ENCODE data around the gene ADRA1B.
A peak's percentile ranks its signal among the peaks of the same experiment; 100 is the strongest.
"Not testable (repeated sequence)": the region's sequence is repeated elsewhere in the genome, so short reads cannot be mapped to it uniquely, and the experiment has no call there.

Gene ADRA1B

GRCh38 chr5:160011471-160011870 is 95.2 kb downstream of the ADRA1B start:
- no peaks in the 10 kb centered on the region for H3K9me3 ChIP-seq (ENCODE audit: low read depth, low read length)
- H3K27ac ChIP-seq, result no peak overlapping the region
- TF ChIP-seq POLR2AphosphoS5 (IDR thresholded peaks at IDR 0.05; ENCODE audit: borderline replicate concordance, low read depth, low read length) (no peak), EZH2 (IDR thresholded peaks at IDR 0.05) (no peak), FOXP2 (optimal IDR thresholded peaks at IDR 0.05; ENCODE audit: control extremely low read depth, extremely low read length, insufficient read depth) (no peak)
- H3K9ac ChIP-seq (ENCODE audit: insufficient read length), result peak overlapping the region; percentile 95
- H3K36me3 ChIP-seq (ENCODE audit: insufficient read depth, low read length), result peaks cover 46% of the 10 kb centered on the region
- no peak for DNase-seq (ENCODE audit: low read depth, low spot score)
- H3K4me3 ChIP-seq, result no peak overlapping the region; the same call in 1 of the 2 replicates

DNA sequence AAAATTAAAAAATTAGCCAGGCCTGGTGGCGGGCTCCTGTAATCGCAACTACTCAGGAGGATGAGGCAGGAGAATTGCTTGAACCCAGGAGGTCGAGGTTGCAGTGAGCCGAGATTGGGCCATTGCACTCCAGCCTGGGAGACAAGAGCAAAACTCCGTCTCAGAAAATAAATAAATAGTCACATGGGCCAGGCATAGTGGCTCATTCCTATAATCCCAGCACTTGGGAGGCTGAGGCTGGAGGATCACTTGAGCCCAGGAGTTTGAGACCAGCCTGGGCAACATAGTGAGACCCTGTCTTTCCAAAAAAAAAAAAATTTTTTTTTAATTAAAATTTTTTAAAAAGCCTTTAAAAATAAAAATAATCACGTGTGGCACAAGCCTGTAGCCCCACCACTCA is 97.9 kb downstream of the ADRA1B start:
- H3K27ac ChIP-seq; DNase-seq (ENCODE audit: low read depth, low spot score); H3K9ac ChIP-seq (ENCODE audit: insufficient read length); H3K9me3 ChIP-seq (ENCODE audit: low read depth, low read length); H3K4me3 ChIP-seq: not testable (repeated sequence)
- H3K36me3 ChIP-seq (ENCODE audit: insufficient read depth, low read length), result peaks cover 54% of the 10 kb centered on the region

DNA sequence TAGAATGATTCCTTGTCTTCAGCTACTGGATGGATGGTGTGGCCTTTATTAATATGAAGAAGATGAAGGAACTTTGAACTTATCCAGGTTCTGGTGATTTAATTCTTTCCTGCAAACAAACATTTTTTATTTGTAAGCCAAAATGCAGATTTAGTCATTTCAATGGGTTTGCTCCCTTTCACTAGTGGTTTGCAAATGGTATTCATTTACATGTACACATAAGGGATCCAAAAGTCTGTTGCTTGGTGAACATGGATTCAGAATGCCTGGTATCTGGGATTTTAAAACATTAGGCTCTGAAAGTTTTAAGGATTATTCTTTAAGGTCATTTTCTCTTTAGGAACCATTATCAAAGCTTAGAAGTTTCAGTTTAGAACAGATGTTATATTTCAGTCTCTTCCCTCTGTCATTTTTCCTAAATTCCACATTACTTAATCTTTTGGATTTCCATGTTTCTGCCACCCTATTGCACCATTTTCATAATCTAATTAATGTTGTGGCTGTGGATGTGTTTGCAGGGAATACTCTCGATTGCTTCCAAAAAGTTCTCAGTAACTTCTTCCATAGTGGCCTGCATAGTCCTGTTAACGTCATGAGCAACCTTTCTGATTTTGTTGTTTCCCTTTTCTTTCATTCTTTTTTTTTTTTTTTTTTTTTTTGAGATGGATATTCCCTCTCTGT is 102.8 kb downstream of the ADRA1B start:
- DNase-seq (ENCODE audit: low read depth, low spot score), result no peak
- Histone ChIP-seq H3K36me3 (ENCODE audit: insufficient read depth, low read length) (peaks cover 36% of the 10 kb centered on the region), H3K9me3 (ENCODE audit: low read depth, low read length) (no peaks in the 10 kb centered on the region), H3K9ac (ENCODE audit: insufficient read length) (no peak overlapping the region), H3K27ac (no peak overlapping the region), H3K4me3 (no peak overlapping the region)
- no peak for TF ChIP-seq FOXP2 (optimal IDR thresholded peaks at IDR 0.05; ENCODE audit: control extremely low read depth, extremely low read length, insufficient read depth)
- TF ChIP-seq POLR2AphosphoS5 (IDR thresholded peaks at IDR 0.05; ENCODE audit: borderline replicate concordance, low read depth, low read length), result no peak
- TF ChIP-seq EZH2 (IDR thresholded peaks at IDR 0.05), result no peak

- Histone ChIP-seq H3K9ac (ENCODE audit: insufficient read length) (no peak overlapping the region), H3K27ac (no peak overlapping the region), H3K36me3 (ENCODE audit: insufficient read depth, low read length) (peaks cover 27% of the 10 kb centered on the region), H3K9me3 (ENCODE audit: low read depth, low read length) (no peaks in the 10 kb centered on the region), H3K4me3 (no peak overlapping the region)
- no peak for DNase-seq (ENCODE audit: low read depth, low spot score)
- TF ChIP-seq POLR2AphosphoS5 (IDR thresholded peaks at IDR 0.05; ENCODE audit: borderline replicate concordance, low read depth, low read length) (no peak), EZH2 (IDR thresholded peaks at IDR 0.05) (no peak), FOXP2 (optimal IDR thresholded peaks at IDR 0.05; ENCODE audit: control extremely low read depth, extremely low read length, insufficient read depth) (no peak)
These were observed 104.0 kb downstream of the ADRA1B start for GRCh38 chr5:160020266-160020770.

DNA sequence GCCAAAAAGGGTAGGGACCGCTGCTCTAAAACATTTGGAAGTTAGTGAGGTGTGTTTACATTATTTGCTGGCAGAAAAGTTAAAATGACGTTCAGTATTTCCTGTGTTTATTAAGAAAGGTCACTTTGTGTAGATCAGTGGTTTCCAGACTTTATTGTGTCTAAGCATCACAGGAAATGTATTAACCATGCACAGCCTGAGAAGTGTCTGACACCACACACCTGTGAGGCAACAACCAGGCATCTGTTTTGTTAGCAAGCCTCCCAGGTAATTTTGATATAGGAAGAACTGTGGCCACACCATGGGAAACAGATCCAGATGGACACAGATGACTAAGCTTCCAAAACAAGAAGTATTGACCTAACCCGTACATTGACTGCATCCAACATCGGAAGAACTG is 104.7 kb downstream of the ADRA1B start:
- H3K9me3 ChIP-seq (ENCODE audit: low read depth, low read length), result no peaks in the 10 kb centered on the region
- no peak for DNase-seq (ENCODE audit: low read depth, low spot score)
- TF ChIP-seq EZH2 (IDR thresholded peaks at IDR 0.05) (no peak), FOXP2 (optimal IDR thresholded peaks at IDR 0.05; ENCODE audit: control extremely low read depth, extremely low read length, insufficient read depth) (no peak), POLR2AphosphoS5 (IDR thresholded peaks at IDR 0.05; ENCODE audit: borderline replicate concordance, low read depth, low read length) (no peak)
- H3K36me3 ChIP-seq (ENCODE audit: insufficient read depth, low read length), result peaks cover 21% of the 10 kb centered on the region
- no peak overlapping the region for H3K9ac ChIP-seq (ENCODE audit: insufficient read length)
- H3K27ac ChIP-seq, result no peak overlapping the region
- H3K4me3 ChIP-seq, result no peak overlapping the region

- Histone ChIP-seq H3K9ac (ENCODE audit: insufficient read length) (peak overlapping the region; percentile 41), H3K9me3 (ENCODE audit: low read depth, low read length) (no peaks in the 10 kb centered on the region), H3K36me3 (ENCODE audit: insufficient read depth, low read length) (peaks cover 20% of the 10 kb centered on the region), H3K4me3 (no peak overlapping the region), H3K27ac (no peak overlapping the region)
- DNase-seq (ENCODE audit: low read depth, low spot score), result peak; percentile 39
- no peak for TF ChIP-seq POLR2AphosphoS5 (IDR thresholded peaks at IDR 0.05; ENCODE audit: borderline replicate concordance, low read depth, low read length)
- no peak for TF ChIP-seq FOXP2 (optimal IDR thresholded peaks at IDR 0.05; ENCODE audit: control extremely low read depth, extremely low read length, insufficient read depth)
- no peak for TF ChIP-seq EZH2 (IDR thresholded peaks at IDR 0.05)
These were observed 105.7 kb downstream of the ADRA1B start for GRCh38 chr5:160021831-160022446.
